Fibroblast of skin of right quadriceps (primary cell): Measurements from ENCODE around the gene SEPHS2.
A peak's percentile ranks its signal among the peaks of the same experiment; 100 is the strongest.

Source experiments
- DNase-seq: peaks from one replicate; pipeline ENCODE4 v3.0.0-alpha.2; 2013

SEPHS2 gene

DNA sequence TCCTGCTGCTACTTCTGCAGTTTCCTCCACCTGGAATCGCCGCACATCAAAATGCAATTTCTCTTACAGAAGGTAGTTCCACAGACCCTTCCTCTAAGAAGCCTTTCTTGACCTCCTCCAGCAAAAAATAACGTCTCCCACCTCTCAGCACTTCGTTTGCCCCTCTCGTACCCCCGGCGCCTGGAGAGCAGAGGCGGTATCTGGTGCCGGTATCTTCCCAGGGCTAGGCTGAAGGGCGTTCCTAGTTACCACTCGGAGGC lies 16.3 kb downstream of the SEPHS2 start:
- no peak for DNase-seq

DNA sequence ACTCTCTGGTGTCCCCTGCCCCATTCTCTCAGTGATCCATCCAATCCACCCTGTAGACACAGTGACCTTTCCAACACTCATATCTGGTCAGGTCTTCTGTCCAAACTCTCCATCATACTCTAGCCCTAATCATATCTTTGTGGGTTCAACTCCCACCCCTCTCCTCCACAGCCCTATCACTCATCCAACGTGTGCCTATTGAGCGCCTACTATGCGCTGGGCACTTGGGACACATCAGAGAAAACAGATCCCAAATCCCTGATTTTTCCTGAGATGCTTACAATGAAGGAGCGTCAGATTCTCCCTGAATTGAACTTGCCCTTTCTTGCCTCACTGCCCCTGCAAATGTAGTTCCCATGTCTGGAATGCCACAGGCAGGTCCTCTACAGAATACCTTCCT lies 17.6 kb downstream of the SEPHS2 start:
- no peak for DNase-seq

DNA sequence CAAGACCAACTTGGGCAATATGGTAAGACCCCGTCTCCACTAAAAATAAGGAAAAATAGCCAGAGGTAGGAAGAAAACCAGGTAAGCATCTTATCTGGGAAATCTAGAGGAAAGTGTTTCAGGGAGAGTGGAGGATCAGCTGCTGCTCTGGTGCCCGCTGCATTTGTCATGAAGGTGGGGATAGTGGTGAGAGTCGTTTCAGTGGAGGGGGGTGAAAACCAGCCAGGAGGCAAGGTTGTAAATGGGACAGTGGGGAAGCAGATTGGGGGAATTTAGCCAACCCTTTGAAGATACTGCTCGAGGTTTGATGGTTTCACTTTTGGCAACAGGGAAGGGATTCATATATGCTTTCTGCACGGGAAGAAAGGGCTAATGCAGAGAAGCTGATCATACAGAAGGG lies 24.7 kb downstream of the SEPHS2 start:
- no peak for DNase-seq

DNA sequence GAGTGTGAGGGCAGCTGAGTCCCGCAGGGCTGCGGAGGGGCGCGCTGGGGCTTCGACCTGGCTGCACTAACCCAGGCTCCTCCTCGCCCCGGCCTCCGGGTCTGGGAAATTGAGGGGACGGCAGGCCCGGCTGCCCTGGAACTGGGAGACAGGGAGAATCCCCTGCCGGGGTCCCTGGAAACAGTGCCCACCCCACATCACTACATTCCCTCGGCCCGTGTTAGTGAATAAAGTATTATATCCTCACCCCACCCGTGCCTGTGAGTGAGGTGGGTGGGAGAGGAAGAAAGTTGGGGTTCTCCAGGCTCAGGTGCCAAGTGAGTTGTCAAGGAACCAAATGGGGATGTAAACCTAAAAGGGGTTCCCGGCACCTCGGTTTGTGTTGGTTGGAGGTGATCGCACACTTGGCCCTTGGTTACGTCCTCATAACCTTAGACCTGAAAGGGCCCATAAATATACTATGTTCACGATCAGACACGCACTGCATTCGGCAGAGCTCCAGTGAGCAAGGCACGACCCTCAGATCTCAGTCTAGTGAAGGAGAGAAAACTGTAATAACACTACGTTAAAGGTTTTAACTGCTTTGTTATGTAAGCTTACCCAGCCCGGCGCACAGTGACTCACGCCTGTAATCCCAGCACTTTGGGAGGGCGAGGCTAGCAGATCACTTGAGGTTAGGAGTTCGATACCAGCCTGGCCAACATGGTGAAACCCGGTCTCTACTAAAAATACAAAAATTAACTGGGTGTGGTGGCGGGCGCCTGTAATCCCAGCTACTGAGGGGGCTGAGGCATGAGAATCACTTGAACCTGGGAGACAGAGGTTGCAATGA lies 27.1 kb downstream of the SEPHS2 start:
- DNase-seq, result no peak

DNA sequence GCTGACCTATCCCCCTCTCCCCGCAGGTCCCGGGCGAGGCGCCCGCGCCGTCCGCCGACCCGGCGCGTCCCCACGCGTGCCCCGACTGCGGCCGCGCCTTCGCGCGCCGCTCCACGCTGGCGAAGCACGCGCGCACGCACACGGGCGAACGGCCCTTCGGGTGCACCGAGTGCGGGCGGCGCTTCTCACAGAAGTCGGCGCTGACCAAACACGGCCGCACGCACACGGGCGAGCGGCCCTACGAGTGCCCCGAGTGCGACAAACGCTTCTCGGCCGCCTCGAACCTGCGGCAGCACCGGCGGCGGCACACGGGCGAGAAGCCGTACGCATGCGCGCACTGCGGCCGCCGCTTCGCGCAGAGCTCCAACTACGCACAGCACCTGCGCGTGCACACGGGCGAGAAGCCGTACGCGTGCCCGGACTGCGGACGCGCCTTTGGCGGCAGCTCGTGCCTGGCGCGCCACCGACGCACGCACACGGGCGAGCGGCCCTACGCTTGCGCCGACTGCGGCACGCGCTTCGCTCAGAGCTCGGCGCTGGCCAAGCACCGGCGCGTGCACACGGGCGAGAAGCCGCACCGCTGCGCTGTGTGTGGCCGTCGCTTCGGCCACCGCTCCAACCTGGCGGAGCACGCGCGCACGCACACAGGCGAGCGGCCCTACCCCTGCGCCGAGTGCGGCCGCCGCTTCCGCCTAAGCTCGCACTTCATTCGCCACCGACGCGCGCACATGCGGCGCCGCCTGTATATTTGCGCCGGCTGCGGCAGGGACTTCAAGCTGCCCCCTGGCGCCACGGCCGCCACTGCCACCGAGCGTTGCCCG lies 27.9 kb downstream of the SEPHS2 start:
- DNase-seq, result peak; percentile 89

DNA sequence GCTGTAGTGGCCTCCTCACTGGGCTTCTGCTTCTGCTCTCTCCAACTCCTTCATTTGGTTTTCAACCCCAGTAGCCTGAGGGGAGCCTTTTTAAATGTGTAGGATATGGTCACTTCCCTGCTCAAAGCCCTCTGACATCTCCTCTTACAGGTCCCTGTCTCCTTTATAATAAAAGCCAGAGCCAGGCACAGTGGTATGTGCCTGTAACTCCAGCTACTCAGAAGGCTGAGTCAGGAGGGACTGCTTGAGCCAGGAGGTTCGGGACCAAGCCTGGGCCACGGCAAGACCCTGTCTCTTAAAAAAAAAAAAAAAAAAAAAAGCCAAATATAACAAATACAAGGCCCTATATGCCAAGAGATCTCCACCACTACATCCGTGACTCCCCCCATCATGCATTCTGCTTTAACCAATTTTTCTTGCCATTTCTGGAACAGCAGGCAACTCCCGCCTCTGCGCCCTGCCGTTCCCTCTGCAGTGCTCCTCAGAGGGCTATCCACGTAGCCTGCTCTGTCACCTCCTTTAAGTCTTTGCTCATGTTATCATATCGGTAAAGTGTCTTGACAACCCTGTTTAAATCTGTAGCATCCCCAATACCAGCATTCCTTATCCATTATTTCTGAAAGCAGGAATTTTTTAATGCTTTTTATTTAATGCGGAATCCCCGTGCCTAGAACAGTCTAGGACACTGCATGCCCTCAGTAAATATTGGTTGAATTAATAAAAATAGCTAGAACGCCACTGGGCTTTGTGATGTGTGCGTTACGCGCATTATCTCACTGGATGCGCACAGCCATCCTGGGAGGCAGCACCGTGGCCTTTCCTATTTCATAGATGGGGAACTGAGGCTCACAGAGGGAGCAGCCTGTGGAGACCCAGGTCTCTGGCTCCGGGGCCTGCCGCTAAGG lies 28.8 kb downstream of the SEPHS2 start:
- no peak for DNase-seq

DNA sequence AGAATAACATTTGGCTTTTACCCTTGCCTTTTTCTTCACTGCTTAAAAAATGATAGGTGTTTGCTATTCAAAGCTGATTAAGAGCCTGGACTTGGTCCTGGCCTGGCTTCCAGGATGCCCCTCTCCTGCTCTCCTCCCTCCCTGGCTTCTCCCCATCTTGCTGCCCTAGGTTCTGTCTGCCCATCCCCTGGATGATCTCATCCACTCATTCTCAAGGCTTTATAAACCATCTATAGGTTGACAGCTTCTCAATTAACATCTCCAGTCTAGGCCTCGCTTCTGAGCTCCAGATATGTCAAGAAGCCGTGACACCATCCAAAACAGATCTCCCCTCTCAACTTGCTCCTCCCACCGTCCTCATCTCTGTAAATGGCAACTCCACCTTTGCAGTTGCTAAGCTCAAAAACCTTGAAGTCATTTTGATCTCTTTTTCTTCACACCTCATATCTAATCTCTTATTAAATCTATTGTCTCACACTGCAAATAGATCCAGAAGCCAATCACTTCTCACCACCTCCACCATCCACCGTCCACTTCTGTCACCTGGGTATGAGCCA lies 29.5 kb downstream of the SEPHS2 start:
- no peak for DNase-seq

DNA sequence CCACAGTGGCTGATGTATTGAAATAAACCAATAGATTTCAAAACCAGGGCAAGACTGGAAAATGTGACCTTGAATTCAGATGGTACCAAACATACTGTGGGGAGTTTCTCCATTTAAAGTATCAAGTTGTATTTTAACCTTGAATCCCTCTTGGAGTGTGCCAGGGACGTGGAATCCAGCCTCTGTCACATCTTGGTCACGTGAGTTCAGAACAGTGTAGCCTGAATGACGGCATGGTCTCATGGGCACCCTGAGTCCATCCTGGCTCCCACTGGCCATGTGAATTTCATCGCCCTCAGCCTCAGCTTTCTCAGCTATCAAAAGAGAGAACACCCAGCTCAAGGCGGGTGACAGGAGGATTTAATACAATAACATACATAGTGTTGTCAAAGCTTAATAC lies 31.5 kb downstream of the SEPHS2 start:
- no peak for DNase-seq

DNA sequence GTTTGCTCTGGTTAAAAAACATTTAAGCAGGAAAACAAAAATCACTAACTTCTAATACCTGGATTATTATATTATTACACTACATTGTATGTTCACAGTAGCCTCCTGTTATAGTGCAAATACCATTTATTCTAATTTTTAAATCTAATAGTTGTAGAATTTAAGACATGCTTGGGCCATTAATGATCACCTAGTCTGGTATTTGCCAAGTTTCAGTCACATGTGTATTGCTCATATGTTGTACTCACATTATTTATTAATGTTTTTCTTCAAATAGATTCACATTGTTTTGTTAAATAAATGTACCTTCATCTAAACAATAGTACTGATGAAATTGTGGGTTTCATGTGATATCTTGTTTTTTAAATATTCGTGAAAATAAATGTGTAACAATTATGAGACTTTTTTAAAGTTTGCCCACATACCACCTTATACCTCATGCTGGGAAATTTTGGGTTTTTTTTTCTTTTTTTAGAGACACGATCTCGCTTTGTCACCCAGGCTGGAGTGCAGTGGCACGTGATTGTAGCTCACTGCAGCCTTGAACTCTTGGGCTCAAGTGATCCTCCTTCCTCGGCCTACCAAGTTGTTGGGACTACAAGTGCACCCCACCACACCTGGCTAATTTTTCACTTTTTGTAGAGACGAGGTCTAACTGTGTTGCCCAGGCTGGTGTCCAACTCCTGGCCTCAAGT lies 32.4 kb downstream of the SEPHS2 start:
- DNase-seq, result no peak

DNA sequence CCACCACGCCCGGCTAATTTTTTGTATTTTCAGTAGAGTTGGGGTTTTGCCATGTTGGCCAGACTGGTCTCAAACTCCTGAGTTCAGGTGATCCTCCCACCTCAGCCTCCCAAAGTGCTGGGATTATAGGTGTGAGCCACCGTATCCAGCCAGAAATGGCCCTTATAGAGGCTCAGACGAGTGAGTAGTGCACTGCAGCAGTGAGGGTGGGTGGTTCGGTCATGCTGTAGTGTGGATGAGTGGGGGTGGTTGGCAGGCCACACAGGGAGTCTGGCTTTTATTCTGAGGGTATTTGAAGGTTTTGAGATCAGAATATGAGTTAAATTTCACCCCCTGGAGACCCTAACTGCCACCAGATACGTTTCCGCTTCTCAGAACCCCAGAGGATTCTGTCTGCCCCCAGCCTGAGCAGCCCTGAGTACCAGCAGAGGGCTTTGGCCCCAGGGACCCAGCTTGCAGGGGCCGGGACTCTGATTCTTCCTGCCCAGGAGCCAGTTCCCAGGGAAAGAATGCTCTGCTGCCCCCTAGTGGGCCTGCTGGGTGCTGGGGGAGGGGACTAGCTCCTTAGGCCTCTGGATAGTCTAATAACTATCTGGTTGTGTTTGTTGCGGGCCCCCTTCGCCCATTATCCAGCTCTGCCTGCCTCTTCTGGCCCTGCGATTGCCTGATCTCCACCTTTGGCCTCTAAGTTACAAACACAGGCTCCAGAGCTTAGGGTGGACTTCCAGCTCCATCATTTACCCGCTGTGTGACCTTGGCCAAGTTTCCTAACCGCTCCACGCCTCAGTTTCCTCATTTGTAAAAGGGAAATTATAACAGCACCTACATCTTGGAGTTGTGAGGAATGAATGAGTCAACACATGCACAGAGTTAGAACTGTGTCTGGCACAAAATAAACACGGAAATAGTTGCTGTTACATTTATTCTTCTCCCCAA lies 36.3 kb downstream of the SEPHS2 start:
- peak; percentile 83 for DNase-seq

DNA sequence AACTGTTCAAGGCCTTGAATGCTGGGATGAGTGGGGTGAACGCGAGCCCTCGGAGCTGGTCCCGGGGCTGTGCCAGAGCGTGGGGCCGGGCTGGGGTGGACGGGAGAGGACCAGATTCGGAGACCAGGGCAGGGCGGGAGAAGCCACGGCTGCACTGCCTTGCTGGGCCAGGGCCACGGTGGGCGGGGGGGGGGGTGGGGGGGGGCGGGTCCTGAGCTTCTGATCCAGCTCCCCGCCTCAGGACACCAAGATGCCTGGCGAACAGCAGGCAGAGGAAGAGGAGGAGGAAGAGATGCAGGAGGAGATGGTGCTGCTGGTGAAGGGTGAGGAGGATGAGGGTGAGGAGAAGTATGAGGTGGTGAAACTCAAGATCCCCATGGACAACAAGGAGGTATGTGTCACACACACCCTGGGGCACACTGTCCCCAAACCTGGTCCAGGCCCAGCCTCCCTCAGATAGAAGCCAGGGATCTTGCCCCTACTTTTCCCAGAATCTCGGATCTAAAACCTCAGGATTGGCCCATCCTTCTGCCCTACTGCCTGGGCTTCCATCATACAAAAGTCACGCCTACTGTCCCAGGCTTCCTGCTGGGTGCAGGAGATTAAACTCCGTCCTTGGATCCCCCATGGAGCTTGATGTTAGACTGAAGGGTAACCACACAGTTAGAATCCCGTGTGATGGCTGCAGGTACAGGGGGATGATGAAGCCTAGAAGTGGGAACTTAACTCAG lies 37.7 kb downstream of the SEPHS2 start:
- DNase-seq, result no peak

DNA sequence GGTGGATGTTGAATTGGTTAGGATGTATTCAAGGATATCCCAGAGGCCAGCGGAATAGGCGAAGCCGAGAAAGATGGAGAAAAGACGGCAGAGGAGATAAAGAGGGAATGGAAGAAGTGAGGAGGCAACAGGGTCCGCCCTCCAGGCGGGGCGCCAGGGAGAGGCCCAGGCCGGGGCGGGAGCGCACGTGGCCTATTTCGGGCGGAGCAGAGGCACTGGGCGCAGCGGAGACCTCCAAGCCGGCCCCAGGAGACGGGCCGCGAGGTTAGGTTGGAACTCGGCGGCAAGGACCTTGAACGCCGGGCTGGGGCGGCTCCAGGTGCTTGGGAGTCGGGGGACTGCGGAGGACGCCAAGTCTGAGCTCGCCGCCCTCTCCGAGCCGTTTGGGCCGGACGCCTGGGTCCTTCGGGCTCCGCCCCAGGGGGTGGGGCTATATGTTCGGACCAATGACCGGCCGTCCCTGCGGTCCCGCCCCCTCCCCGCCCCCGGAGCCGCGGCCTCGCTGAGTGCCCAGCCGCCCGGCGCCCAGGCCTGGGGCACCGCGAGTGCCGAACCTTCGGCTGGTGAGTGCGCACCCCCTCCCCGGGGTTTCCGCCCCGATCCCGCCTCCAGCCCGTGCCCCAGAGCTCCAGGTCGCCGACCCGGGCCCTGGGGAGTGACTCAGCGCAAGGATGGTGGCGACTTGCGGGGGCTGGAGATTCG lies 38.4 kb downstream of the SEPHS2 start, which contains the start of gene ZNF771:
Gene ZNF771, plus strand, starts transcription at position 505 of the 702 bp plus-strand sequence. CDS start 448 bp downstream, outside the sequence.
- peak; percentile 87 for DNase-seq

DNA sequence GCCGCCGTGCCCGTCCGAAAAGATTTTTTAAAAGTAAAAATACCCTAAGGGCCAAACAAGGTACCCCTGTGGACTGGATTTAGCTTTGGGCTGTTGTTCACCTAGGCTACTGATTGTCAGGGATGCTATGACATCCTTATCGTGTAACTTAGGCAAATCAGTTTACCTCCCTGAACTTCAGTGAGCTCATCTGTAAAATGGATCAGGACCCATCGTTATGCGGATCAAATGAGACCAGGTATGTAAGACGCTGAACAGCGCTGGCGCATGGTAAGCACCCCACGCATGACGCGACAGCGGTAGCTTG lies 38.9 kb downstream of the SEPHS2 start:
- DNase-seq, result no peak

DNA sequence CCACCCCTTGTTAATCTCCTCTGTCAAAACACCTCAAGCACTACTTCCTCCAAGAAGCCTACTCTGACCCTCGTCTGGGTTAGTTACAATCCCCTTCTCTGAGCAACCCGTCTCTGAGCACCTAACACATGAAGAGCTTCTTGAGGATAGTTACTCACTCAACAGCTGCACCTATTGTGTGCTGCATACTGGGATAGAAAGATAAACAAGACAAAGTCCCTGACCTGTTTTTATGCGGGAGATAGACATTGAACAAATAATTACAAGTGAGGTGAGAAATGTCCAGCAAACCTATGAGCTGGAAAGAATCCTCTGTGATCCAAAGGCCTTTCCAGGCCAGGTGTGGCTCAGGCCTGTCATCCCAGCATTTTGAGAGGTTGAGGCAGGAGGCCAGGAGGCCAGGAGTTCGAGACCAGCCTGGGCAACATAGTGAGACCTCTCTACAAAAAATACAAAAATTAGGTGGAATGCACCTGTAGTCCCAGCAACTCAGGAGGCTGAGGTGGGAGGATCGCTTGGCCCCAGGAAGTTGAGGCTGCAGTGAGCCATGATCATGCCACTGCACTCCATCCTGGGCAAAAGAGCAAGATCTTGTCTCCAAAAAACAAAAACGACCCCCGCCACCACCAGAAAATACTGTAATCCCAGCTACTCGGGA lies 43.8 kb downstream of the SEPHS2 start:
- DNase-seq, result no peak

DNA sequence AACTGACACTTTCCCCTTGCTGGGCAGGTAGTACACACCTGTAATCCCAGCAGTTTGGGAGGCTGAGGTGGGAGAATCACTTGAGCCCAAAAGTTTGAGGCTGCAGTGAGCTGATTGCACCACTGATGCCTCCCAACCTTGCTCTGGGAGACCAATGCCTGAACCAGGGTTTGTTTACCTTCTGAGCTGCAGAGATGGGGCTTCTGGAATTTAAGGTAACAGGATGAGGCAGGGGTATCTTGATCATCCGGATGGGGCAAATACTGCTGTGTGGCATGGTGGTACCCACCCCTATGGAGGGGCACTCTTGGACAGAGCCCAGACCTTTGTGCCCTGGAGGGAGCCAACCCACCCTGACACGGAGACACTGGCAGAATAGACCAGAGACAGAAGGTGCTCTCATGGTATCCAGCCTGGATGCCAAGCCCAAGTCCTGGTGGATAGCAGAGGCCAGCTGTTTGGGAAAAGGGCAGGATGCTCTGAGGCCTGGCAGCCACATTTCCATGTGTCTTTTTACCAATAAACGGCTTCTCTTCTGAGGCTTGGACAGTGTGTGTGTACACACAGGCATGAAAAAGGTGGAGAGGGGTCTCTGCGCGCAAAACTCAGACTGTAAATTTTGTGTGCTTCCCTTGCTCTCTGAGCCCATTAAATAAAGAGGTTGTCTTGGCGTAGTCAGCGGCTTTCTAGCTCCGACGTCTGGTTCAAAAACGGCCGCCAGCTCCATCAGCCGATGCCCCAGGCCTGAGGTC lies 46.1 kb downstream of the SEPHS2 start:
- no peak for DNase-seq

DNA sequence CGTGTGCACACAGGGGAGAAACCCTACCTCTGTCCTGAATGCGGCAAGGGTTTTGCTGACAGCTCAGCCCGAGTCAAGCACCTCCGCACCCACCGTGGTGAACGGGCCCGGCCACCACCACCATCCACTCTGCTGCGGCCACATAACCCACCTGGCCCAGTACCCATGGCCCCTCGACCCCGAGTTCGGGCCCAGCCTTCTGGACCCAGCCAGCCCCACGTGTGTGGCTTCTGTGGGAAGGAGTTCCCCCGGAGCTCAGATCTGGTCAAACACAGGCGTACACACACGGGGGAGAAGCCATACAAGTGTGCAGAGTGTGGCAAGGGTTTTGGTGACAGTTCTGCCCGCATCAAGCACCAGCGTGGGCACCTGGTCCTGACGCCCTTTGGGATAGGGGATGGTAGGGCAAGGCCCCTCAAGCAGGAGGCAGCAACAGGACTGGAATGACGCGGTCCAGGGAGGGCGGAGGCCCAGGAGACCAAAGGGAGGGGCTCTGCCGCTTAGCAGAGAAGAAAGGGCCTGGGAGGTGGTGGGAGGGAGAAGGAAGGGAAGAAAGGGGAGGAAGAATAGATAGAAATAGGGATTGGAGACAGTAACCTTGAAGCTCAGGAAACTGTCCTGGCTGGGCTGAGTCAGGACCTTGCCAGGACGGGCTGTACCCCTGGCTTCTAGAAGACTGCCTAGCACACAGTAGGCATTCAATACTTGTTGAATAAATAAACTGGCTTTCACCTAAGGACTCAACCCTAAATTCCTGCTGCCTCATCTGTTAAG lies 46.8 kb downstream of the SEPHS2 start:
- DNase-seq, result no peak

DNA sequence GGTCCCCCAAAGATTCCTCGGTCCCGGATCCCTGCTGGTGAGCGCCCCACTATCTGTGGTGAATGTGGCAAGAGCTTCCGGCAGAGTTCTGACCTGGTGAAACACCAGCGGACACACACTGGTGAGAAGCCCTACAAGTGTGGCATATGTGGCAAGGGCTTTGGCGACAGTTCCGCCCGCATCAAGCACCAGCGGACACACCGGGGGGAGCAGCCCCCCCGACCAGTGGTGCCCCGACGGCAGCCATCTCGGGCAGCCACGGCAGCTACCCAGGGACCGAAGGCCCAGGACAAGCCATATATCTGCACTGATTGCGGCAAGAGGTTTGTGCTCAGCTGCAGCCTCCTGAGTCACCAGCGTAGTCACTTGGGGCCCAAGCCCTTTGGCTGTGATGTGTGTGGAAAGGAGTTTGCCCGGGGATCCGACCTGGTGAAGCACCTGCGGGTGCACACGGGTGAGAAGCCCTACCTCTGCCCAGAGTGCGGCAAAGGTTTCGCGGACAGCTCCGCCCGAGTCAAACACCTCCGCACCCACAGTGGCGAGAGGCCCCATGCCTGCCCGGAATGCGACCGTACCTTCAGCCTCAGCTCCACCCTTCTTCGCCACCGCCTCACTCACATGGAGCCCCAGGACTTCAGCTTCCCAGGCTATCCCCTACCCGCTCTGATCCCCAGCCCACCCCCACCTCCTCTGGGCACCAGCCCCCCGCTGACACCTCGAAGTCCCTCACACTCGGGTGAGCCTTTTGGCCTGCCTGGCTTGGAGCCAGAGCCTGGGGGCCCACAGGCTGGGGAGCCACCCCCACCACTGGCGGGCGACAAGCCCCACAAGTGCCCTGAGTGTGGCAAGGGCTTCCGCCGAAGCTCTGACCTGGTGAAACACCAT lies 47.7 kb downstream of the SEPHS2 start:
- DNase-seq, result no peak
